GM19099 (cell line): ENCODE data around the gene ATP1A1.

Experiments
- POLR2A ChIP-seq: IDR thresholded peaks from 3 replicates; pipeline ENCODE4 v1.6.1; 2011; ENCODE audit warnings: low read depth; ENCODE audit not compliant: insufficient read length; ENCODE audit errors: extremely low read depth

Gene ATP1A1

GRCh38 chr1:116407033-116407432, 34.0 kb downstream of the ATP1A1 start:
- TF ChIP-seq POLR2A: no peak

GRCh38 chr1:116408193-116408592, 35.1 kb downstream of the ATP1A1 start:
- no peak for TF ChIP-seq POLR2A

GRCh38 chr1:116408803-116409720, 36.0 kb downstream of the ATP1A1 start:
- no peak for TF ChIP-seq POLR2A

- TF ChIP-seq POLR2A: no peak
Measured at GRCh38 chr1:116409751-116410191, 36.7 kb downstream of the ATP1A1 start.

- TF ChIP-seq POLR2A: no peak
Measured at GRCh38 chr1:116411784-116412479, 38.9 kb downstream of the ATP1A1 start.

GRCh38 chr1:116412480-116412798, 39.4 kb downstream of the ATP1A1 start:
- TF ChIP-seq POLR2A: no peak

- no peak for TF ChIP-seq POLR2A
Measured at GRCh38 chr1:116412898-116413297, 39.9 kb downstream of the ATP1A1 start.

- no peak for TF ChIP-seq POLR2A
Measured at GRCh38 chr1:116413414-116413813, 40.4 kb downstream of the ATP1A1 start.

- TF ChIP-seq POLR2A: no peak
Measured at GRCh38 chr1:116414364-116414763, 41.3 kb downstream of the ATP1A1 start.

GRCh38 chr1:116415200-116415698, 42.2 kb downstream of the ATP1A1 start:
- TF ChIP-seq POLR2A: no peak

- TF ChIP-seq POLR2A: no peak
Measured at GRCh38 chr1:116415699-116416533, 42.9 kb downstream of the ATP1A1 start.

GRCh38 chr1:116416854-116417513, 43.9 kb downstream of the ATP1A1 start:
- no peak for TF ChIP-seq POLR2A

- TF ChIP-seq POLR2A: no peak
Measured at GRCh38 chr1:116417678-116418077, 44.6 kb downstream of the ATP1A1 start.

- TF ChIP-seq POLR2A: peak; percentile 96
Measured at GRCh38 chr1:116418091-116418830, 45.2 kb downstream of the ATP1A1 start.
